A673 (cell line): Measurements from ENCODE around the gene CDH24.

ENCODE experiments used
- CTCF ChIP-seq: fragments of 300-800, 200-600 bp; sonication (generic); conservative IDR thresholded peaks from 2 replicates; pipeline ENCODE4 v1.5.1; 2017; ENCODE audit warnings: low read depth, mild to moderate bottlenecking, antibody characterized with exemption, low read length, moderate library complexity, mixed read lengths
- EZH2 ChIP-seq: fragments of 200-600 bp; sonication (generic); IDR thresholded peaks from 2 replicates; pipeline ENCODE4 v1.6.1; 2017; ENCODE audit warnings: borderline replicate concordance, low read depth, mild to moderate bottlenecking, mixed read lengths, antibody characterized with exemption, low read length; ENCODE audit not compliant: poor library complexity, severe bottlenecking

DNA sequence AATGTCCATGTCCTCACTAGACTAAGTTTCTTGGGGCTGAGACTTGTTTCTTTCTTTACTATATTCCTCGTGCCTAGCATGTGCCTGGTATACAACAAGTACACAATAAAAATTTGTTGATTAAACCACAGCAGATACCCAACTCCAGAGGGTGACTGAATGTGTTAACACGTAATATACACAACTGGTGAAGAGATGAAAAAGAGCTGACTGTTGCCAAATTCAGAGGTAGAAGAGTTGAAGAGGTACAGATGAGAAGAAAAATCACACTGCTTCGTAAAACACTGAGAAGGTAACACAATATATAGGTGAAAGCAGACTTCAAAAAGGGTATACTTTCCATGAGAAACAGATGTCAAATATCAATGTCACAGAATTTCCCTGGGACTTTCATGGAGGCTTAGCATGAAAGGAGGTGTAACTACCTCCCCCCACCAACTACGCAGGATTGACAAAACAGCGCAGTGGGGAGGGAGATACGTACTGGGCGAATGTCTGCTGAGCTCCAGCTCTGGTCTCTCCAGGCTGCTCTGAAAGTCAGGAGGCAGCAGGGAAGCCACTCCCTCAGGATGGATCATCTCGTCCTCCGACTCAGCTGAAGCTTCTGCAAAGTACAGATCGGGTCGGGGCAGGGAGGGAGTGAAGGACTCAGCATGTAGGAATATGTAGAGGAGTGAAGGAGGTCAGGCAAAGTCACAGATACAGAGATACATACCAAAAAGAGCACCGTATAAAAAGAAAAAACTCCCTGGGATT, 32.4 kb upstream of the CDH24 start:
- no peak for TF ChIP-seq CTCF
- no peak for TF ChIP-seq EZH2
